ENCODE measurements around the gene TSNAX. TPM values are rescaled to one million over a fixed set of nuclear protein-coding genes. Genes with fewer than 3 reads are reported as not detected.
A peak's percentile ranks its signal among the peaks of the same experiment; 100 is the strongest.

The TSNAX gene
- polyA plus RNA-seq, 1 of the 3 experiments (the other 2 are of a cell fraction) = 15.7 TPM

DNA sequence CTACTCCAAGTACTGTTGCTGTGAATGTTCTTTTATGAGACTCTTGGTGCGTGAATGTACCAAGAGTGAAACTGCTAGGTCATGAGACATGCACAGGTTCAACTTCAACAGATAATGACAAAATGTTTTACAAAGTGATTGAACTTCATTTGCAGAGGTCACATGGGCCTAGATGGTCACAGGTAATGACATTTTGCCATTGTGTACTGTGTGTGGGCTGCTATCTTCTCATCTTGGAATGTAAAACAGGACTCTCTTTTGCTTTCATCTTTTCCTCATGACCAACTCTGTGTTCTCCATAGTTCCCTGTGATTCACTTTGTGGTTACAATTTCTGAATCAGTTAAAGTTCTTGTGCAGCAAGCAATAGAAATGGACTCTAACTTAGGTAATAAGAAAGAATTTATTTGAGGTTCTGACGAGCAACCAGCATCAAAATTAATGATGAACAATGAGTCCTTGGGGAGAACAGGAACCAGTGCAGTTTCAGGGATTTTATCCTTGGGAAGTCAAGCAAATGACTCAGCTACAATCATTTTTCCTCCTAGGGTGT, 16.2 kb upstream of the TSNAX start:
- peak overlapping the region in 1 of 2 experiments; percentile 34; a peak in 2 of 4 replicates for H3K27ac ChIP-seq (ENCODE audit: low read depth in 2 of 2, low read length in 1 of 2)
- POLR2A ChIA-PET = no interaction called here
- H3K9ac ChIP-seq = no peak overlapping the region
- H3F3A ChIP-seq (replicated peaks; ENCODE audit: insufficient read depth) = peaks cover 3% of the 10 kb centered on the region
- H3K4me2 ChIP-seq = no peak overlapping the region
- H3K27me3 ChIP-seq (ENCODE audit: insufficient read depth) = no peaks in the 10 kb centered on the region
- no peak overlapping the region for H3K4me3 ChIP-seq (ENCODE audit: low read depth in 2 of 2, low read length in 1 of 2)
- WGBS (ENCODE audit: low lambda C conversion rate) = 48% methylated on average over 2 of the region's 2 CpGs
- peak overlapping the region; percentile 27; the same call in 1 of the 2 replicates for H2AFZ ChIP-seq (ENCODE audit: low read depth)
- H3K9me3 ChIP-seq = no peaks in the 10 kb centered on the region
- H4K20me1 ChIP-seq (ENCODE audit: insufficient read depth) = no peaks in the 10 kb centered on the region
- H3K36me3 ChIP-seq (replicated peaks in 1 of 2; ENCODE audit: control insufficient read depth in 1 of 2, insufficient read depth in 2 of 2, low read length in 1 of 2) = no peaks in the 10 kb centered on the region
- no peaks in the 10 kb centered on the region for H3K9me2 ChIP-seq
- TF ChIP-seq TCF12 (IDR thresholded peaks at IDR 0.05) = peak; percentile 67
- no peak for TF ChIP-seq GATA2 (CRISPR knock-in tag; IDR thresholded peaks at IDR 0.05)
- TF ChIP-seq FOSL2 (IDR thresholded peaks at IDR 0.05; ENCODE audit: borderline replicate concordance, low read depth) = peak; percentile 68
- TF ChIP-seq, protein P1, sequence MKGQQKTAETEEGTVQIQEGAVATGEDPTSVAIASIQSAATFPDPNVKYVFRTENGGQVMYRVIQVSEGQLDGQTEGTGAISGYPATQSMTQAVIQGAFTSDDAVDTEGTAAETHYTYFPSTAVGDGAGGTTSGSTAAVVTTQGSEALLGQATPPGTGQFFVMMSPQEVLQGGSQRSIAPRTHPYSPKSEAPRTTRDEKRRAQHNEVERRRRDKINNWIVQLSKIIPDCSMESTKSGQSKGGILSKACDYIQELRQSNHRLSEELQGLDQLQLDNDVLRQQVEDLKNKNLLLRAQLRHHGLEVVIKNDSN (IDR thresholded peaks at IDR 0.05; ENCODE audit: borderline replicate concordance, low read depth) = peak; percentile 50; the same call in 1 of the 2 replicates
- peak in 1 of 2 experiments; percentile 28; a peak in 1 of 4 replicates for TF ChIP-seq EP300 (IDR thresholded peaks at IDR 0.05; ENCODE audit: borderline replicate concordance in 1 of 2, low read depth in 1 of 2, low read length in 1 of 2)
- TF ChIP-seq, protein P2, sequence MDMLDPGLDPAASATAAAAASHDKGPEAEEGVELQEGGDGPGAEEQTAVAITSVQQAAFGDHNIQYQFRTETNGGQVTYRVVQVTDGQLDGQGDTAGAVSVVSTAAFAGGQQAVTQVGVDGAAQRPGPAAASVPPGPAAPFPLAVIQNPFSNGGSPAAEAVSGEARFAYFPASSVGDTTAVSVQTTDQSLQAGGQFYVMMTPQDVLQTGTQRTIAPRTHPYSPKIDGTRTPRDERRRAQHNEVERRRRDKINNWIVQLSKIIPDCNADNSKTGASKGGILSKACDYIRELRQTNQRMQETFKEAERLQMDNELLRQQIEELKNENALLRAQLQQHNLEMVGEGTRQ (IDR thresholded peaks at IDR 0.05; ENCODE audit: borderline replicate concordance, low read depth, low read length) = no peak
- TF ChIP-seq NRF1 (IDR thresholded peaks at IDR 0.05; ENCODE audit: low read depth, low read length) = no peak
- TF ChIP-seq, protein P3, sequence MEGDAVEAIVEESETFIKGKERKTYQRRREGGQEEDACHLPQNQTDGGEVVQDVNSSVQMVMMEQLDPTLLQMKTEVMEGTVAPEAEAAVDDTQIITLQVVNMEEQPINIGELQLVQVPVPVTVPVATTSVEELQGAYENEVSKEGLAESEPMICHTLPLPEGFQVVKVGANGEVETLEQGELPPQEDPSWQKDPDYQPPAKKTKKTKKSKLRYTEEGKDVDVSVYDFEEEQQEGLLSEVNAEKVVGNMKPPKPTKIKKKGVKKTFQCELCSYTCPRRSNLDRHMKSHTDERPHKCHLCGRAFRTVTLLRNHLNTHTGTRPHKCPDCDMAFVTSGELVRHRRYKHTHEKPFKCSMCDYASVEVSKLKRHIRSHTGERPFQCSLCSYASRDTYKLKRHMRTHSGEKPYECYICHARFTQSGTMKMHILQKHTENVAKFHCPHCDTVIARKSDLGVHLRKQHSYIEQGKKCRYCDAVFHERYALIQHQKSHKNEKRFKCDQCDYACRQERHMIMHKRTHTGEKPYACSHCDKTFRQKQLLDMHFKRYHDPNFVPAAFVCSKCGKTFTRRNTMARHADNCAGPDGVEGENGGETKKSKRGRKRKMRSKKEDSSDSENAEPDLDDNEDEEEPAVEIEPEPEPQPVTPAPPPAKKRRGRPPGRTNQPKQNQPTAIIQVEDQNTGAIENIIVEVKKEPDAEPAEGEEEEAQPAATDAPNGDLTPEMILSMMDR (IDR thresholded peaks at IDR 0.05) = no peak
- TF ChIP-seq POLR2AphosphoS5 (IDR thresholded peaks at IDR 0.05; ENCODE audit: low read depth, low read length) = 0 out of 2 replicates have a peak, but pooled peaks have one; percentile 12
- TF ChIP-seq NFIC (IDR thresholded peaks at IDR 0.05; ENCODE audit: borderline replicate concordance) = 0 out of 2 replicates have a peak, but pooled peaks have one; percentile 10
- TF ChIP-seq, protein P4, sequence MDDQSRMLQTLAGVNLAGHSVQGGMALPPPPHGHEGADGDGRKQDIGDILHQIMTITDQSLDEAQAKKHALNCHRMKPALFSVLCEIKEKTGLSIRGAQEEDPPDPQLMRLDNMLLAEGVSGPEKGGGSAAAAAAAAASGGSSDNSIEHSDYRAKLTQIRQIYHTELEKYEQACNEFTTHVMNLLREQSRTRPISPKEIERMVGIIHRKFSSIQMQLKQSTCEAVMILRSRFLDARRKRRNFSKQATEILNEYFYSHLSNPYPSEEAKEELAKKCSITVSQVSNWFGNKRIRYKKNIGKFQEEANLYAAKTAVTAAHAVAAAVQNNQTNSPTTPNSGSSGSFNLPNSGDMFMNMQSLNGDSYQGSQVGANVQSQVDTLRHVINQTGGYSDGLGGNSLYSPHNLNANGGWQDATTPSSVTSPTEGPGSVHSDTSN (IDR thresholded peaks at IDR 0.05) = peak; percentile 42; the same call in 1 of the 2 replicates
- peak; percentile 7; the same call in 1 of the 2 replicates for TF ChIP-seq TEAD4 (IDR thresholded peaks at IDR 0.05; ENCODE audit: borderline replicate concordance, insufficient read depth)
- TF ChIP-seq JUND (IDR thresholded peaks at IDR 0.05) = peak; percentile 58; the same call in 1 of the 2 replicates
- DNase-seq = no peak
- no peaks in the 10 kb centered on the region for H3K79me2 ChIP-seq (ENCODE audit: insufficient read depth)
- peaks cover 0 to 2% of the 10 kb centered on the region in 2 experiments; a peak in 2 of 4 replicates for H3K4me1 ChIP-seq (ENCODE audit: control insufficient read depth in 1 of 2, insufficient read depth in 2 of 2, low read depth in 1 of 2, low read length in 1 of 2)
- CTCF ChIA-PET = no interaction called here
